HG02885 (cell line): ENCODE measurements around the gene TMBIM1.
A peak's percentile ranks its signal among the peaks of the same experiment; 100 is the strongest.
"Not testable (repeated sequence)": the region's sequence is repeated elsewhere in the genome, so short reads cannot be mapped to it uniquely, and the experiment has no call there.

Experiments
- ATAC-seq: cut with Tn5 transposase; IDR thresholded peaks from one replicate; pipeline ENCODE4 v1.9.1; 2021; ENCODE audit warnings: mild to moderate bottlenecking; ENCODE audit not compliant: unreplicated experiment, poor library complexity

TMBIM1 gene

DNA sequence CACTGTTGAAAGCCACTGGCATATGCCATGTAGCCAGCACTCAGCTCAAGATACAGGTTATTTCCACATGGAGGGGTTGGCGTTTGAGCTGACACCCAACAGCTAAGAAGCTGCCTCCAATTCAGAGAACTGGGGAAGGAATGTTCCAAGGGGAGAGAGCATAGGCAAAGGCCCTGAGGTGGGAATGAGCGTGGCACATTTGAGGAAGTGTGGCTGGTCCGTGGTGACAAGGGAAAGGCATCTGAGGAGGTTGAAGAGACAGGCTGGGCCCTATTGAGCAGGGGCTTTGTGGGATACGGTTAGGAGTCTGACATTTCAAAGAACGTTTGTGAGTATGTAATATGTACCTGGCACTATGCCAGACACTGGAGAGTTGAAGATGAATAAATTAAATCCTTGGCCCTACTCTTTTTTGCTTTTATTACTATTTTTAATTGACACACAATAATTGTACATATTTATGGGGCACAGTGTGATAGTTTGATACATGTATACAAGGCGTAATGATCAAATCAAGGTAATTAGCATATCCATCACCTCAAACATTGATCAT lies 27.6 kb upstream of the TMBIM1 start:
- no peak for ATAC-seq

DNA sequence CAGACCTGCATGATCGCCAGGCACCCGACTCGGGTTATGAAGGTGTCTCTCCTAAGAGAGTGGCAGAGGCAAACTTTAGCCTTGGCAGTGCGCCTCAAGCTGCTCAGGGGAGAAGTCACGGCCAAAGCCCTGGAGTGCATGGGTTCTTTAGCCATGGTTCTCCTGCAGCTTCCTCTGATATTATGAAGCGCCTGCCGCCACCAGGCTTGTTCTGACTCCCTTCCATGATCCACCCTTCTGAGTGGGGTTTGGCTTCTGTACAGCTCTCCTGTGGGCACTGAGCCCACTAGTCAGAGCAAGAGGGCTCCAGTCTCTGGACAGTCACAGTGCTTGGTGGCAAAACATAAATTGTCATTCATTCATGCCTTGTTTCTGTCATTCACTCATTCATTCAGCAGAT lies 25.9 kb upstream of the TMBIM1 start:
- ATAC-seq: no peak

DNA sequence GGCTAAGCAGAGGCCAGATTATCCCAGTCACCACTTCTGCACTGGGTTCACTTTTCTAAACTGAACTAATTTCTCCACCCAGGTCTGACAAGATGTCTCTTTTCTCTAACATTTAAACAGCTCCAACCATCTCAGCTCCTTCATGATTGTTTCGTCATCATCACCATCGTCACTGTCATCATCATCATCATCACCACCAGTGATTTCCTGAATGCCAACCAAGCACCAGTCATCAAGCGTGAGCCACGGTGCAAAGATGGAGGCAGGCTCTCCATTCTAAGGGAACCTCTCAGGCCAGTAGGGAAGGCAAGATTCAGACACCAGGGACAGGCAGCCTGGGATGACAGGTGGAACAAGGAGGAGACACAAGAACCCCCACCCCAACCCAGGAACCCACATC lies 25.5 kb upstream of the TMBIM1 start:
- no peak for ATAC-seq

DNA sequence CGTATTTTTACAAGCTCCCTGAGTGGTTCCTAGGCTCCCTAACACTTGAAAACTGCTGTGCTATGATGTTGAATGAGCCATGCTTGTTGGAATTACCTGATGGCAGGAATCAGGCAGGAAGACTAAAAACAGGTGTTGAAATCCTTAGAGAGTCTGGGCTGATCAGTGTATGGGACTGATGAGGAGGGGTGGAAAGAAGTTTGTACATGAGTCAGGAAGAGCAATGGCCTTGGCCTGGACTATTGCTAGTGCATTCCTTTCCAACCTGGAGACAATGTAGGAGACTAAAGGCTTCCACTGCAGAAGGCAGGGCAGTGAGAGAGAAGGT lies 25.0 kb upstream of the TMBIM1 start:
- ATAC-seq: no peak

DNA sequence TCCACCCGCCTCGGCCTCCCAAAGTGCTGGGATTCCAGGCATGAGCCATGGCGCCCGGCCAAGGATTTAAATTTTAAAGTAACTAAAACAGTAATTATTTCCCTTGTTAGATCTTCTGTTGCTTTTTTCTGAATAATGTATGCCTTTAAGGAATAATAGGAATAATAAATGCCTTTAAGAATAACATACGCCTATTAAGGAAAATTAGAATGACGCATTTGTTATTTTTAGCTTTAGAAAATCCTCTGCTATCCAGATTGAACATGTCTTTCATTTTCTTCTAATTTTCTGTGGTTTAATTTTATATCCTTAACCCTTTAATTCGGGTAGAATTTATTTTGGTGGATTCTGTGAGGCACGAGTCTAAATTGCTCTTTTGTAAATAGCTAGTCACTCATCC lies 23.1 kb upstream of the TMBIM1 start:
- no peak for ATAC-seq

DNA sequence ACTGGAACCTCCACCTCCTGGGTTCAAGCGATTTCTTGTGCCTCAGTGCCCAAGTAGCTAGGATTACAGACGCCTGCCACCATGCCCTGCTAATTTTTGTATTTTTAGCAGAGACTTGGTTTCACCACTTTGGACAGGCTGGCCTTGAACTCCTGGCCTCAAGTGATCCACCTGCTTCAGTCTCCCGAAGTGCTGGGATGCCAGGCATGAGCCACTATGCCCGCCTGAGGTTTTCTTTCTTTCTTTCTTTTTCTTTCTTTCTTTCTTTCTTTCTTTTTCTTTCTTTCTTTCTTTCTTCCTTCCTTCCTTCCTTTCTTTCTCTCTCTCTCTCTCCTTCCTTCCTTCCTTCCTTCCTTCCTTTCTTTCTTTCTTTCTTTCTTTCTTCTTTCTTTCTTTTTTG lies 22.5 kb upstream of the TMBIM1 start:
- ATAC-seq: not testable (repeated sequence)

DNA sequence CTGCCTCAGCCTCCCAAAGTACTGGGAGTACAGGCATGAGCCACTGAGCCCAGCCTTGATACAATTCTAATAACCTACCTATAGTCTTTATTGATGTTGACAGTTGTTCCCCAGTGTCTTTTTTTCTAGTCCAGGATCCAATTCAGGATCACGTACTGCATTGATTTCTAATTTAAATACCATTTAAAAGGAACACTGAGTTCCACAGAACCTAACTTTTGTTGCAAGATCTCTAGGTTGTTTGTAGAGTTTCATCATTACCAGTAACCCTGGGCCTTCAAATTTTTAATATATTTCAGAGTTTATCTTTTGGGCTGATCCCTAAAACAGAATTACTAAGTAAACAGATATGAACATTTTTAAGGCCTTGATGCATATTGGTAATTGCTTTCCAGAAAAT lies 21.1 kb upstream of the TMBIM1 start:
- ATAC-seq: no peak

DNA sequence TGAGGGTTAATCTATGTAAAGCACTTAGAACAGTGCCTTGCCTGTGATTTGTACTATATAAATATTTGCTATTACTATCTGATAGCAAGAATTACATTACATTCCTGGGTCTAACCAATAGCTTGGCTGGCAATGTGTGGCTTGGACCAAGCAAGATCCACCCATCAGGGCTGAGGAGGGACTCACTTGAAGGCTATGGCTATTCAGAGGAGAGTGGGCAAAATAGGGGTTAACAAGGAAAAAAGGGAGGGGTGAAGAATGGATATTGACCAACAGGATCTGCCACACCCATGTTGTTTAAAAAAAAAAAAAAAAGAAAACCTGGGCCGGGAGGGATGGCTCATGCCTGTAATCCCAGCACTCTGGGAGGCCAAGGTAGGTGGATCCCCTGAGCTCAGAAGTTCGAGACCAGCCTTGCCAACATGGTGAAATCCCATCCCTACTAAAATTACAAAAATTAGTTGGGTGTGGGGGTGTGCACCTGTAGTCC lies 20.0 kb upstream of the TMBIM1 start:
- no peak for ATAC-seq

DNA sequence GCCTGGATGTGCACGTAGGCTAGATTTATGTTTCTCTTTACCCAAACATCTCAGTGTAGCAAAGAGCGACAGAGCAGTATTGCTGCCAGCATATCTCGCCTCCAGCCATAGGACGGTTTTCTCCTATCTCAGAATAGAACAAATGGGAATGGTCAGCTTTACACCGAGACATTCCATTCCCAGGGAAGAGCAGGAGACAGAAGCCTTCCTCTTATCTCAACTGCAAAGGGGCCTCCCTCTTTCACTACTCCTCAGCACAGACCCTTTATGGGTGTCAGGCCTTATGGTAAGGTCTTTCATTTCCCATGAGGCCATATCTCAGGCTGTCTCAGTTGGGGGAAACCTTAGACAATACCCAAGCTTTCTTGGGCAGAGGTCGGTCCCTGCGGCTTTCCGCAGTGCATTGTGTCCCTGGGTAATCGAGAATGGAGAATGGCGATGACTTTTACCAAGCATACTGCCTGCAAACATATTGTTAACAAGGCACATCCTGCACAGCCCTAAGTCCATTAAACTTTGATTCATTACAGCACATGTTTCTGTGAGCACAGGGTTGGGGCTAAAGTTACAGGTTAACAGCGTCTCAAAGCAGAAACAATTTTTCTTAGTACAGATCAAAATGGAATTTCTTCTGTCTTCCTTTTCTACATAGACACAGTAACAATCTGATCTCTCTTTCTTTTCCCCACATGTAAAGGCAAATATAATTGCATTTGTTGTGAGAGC lies 19.4 kb upstream of the TMBIM1 start:
- not testable (repeated sequence) for ATAC-seq

DNA sequence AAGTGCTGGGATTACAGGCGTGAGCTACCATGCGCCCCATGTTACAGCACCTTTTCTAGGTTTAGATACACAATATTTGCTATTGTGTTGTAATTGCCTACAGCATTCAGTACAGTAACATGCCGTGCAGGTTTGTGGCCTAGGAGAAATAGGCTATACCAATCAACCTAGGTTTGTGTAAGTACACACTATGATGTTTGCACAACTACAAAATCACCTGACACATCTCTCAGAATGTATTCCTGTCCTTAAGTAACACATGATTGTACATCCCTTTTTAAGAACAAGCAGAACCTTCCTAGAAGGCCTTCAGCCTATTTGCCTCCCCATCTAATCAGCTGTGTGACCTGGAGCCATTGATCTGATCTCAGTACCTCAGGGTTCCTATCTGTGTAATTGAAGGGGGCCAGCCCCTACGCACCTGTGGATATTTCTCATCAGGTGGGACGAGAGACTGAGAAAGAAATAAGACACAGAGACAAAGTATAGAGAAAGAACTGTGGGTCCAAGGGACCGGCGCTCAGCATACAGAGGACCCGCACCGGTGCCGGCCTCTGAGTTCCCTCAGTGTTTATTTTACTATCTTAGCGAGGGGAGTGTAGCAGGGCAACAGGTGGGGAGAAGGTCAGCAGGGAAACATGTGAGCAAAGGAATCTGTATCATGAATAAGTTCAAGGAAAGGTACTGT lies 18.7 kb upstream of the TMBIM1 start:
- no peak for ATAC-seq

DNA sequence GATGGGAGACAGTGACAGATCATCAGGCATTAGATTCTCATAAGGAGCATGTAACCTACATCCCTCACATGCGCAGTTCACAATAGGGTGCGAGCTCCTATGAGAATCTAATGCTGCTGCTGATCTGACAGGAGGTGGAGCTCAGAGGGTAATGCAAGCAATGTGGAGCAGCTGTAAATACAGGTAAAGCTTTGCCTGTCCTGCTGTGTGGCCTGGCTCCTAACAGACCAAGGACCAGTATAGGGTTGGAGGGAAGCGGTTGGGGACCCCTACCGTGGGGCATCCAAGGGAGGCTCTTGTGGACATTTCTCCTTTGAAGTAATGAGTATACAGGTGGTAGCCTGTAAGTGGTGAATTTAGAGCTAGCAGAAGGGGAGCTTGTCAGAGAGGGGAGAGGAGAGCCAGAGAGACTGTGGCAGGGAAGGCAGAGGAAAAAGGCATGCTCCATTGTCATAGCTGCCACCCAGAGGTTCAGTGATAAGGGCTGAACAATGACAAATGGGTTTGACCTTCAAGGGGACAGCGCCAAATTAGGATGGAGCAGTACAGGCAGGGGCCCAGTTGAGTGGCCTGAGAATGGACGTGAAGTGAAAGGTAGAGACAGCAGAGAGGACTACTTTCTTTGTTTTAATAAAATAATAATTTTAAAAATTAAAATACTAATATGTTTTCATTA lies 15.2 kb upstream of the TMBIM1 start:
- ATAC-seq: no peak

DNA sequence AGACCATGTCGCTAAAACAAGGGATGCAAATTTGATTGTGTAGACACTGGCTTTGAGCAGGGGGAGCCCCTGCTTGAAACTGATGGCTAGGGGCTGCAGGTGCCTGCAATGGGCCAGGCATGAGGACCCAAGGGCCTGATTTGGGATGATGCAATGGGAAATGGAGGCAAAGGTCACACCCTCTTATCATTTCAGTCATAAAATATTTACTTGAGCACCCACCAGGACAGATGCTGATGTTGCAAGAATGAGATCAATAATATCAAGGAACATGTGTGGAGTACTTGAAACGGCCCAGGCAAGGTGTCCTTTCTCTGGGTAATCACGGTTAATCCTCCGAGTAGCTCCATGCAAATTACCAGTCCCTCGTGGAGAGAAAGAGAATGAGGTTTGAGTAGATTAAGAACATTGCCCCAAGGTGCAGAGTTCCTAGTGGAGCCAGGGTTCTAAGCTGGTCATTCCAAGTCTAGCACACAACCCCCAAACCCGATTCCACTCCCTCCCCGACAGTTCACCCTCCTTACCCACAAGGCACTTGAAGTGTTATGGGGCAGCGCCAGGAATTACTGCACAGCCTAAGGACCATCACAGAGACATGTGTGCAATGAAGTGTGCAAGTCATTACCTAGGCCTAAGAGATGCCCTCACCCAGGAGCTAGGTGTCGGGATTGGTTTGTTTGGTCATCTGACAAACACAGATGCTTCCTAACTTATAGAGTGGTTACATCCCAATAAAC lies 14.0 kb upstream of the TMBIM1 start:
- ATAC-seq: no peak

DNA sequence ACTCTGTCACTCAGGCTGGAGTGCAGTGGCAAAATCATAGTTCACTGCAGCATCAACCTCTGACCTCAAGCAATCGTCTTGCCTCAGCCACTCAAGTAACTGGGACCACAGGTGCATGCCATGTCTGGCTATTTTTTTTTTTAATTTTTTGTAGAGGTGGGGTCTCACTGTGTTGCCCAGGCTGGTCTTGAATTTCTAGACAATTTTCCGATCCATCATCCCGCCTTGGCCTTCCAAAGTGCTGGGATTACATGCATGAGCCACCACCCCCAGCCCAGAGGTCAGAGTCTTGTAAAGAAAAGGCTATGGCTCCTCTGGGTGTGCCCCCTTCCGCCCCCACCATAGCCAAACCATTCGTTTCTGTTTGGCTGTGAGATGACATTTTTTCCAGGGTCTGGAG lies 13.1 kb upstream of the TMBIM1 start:
- no peak for ATAC-seq

DNA sequence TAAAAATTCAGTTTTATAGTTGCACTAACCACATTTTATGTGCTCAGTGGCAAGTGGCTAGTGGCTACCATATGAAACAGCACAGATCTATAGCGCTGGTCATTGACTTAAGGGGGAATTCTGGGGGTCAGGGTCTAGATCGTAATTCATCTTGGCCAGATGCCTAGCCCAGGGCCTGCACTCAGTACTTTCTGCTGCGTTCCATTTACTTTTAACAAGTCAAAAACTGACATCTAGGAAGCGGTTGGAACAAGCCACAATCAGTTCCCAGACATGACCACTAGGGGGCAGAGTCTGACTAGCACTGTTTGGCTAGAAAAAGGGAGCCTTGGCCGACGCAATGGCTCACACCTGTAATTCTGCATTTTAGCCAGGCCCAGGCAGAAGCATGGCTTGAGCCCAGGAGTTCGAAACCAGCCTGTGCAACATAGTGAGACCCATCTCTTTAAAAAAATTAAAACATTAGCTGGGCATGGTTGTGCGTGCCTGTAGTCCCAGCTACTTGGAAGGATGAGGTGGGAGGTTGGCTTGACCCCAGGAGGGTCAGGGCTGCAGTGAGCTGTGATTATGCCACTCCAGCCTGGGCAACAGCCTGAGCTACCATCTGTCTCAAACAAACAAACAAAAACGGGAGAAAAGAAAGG lies 9.0 kb upstream of the TMBIM1 start:
- ATAC-seq: peak; percentile 75

DNA sequence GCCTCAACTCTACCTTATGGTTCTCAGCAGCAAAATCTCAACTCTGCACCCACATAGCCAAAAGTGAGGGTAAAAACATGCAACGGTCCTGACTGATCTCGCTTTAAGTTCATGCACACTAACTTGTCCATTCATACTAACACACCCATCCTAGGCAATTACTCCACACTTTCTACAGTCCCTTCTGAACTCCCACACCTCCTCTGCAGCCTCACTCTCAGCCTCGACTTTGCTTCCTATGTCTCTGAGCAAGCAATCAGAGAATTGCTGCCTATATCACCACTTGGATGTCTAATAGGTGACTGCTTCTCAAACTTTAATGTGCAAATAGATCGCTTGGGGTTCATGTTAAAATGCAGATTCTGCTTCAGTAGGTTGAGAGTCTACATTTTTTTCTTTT lies 7.8 kb upstream of the TMBIM1 start:
- no peak for ATAC-seq

DNA sequence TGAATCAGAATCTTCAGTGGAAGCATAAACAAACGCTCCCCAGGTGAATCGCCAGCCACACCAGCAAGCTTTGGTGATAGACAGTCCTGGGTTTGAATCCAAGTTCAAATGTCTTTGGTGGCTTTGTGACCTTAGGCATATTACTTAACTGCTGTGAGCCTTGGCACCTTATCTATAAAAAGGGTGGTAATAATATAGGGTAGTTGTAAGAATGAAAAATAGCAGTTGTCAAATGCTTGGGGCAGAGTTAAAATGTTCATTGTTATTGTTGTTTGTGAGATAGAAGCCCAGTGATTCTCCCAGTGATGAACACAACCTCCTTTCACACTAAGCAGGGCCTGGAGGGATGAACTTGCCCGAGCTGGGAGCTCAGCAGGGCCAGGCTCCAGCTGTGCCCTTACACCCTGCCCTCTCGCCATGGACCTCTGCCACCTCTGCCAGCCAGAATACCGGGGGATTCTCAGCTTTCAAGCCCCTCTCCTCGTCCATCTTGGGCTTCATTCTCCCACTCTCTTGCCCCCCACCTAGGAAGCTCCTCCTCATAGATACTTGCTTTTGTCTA lies 6.1 kb upstream of the TMBIM1 start:
- ATAC-seq: no peak

DNA sequence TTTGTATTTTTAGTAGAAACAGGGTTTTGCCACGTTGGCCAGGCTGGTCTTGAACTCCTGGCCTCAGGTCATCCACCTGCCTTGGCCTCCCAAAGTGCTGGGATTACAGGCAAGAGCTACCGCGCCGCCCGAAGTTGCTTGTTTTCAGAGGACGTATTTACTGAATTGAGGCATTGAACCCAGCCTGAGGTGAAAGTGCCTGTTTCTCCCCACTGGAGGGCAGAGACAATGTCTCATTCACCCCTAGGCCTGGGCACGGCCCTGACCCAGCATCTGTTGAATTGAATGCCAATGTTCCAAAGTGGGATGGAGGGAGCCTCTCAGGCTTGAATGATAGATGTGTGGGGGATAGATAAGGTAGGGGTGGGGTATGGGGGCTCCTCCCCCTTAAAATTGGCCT lies 4.5 kb upstream of the TMBIM1 start:
- ATAC-seq: no peak

DNA sequence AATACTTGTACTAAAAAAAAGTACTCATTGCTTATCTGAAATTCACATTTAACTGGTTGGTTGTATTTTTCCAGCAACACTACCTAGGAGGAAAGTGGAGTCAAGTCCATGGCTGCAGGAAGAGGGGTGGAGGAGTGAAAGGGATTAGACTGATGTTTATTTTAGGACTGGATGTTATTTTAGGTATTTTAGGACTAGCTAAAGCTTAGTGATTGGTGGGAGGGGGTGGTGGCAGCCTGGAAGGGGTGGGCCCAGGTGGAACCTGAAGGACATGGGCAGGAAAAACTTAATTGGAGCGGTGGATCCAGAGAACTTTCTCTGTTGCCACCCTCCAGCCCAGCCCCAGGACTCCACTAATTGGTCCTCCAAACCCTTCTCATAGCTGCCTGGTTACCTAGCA lies 3.9 kb upstream of the TMBIM1 start:
- ATAC-seq: no peak

DNA sequence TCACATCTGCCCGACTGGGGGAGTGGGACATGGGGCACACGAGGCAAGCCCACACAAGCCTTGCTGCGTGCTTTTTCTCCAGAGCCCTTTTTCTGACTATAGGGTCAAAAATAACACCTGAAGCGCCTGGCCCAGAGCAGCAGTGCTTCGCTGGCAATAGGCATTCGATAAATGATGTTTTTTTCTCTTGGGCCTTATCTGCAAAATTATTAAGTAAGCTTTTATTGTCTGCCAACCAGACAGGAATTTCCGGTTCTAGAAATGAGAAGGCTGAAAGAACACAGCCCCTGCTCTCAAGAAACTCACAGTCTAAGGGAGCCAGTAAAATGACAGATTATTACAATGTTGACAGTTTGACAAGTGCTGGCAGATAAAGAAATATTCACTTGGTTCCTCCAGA lies 2.7 kb upstream of the TMBIM1 start:
- no peak for ATAC-seq
